Heart left ventricle (tissue), 16 donors: ENCODE data around the gene ELMOD1. TPM values are rescaled to one million over a fixed set of nuclear protein-coding genes. Genes with fewer than 3 reads are reported as not detected.

ENCODE experiments used
- ATAC-seq, 4 donors: fragments of 200-7000 bp; cut with Tn5 transposase; one replicate each; pipeline ENCODE4 v1.9.1; 2020 to 2022; ENCODE audit warnings: moderate library complexity in 4 of 4, mild to moderate bottlenecking in 3 of 4, moderate number of reproducible peaks in 1 of 4
- DNase-seq, 5 donors: peaks; one replicate each; pipeline ENCODE4 v3.0.0-alpha.2; 2020
- H3K27ac ChIP-seq, 12 donors: fragments of 200-600 bp; sonication (generic) in 4 of 12; one replicate each; pipeline versions ENCODE4 v1.5.0 to v1.8.0; 2016 to 2022; ENCODE audit warnings: mild to moderate bottlenecking in 2 of 12
- H3K27me3 ChIP-seq, 9 donors: fragments of 200-600 bp; sonication (generic) in 2 of 9; one replicate each; pipeline versions ENCODE4 v1.5.1 to v1.8.0; 2016 to 2022; ENCODE audit warnings: mild to moderate bottlenecking in 3 of 9
- H3K36me3 ChIP-seq, 9 donors: fragments of 200-600 bp; sonication (generic) in 2 of 9; one replicate each; pipeline versions ENCODE4 v1.5.0 to v1.8.0; 2018 to 2022; ENCODE audit warnings: mild to moderate bottlenecking in 2 of 9
- H3K4me1 ChIP-seq, 12 donors: fragments of 200-600 bp; sonication (generic) in 4 of 12; one replicate each; pipeline versions ENCODE4 v1.5.0 to v1.8.0; 2016 to 2022; ENCODE audit warnings: mild to moderate bottlenecking in 3 of 12
- H3K4me3 ChIP-seq, 12 donors: fragments of 200-600 bp; sonication (generic) in 4 of 12; one replicate each; pipeline versions ENCODE4 v1.5.0 to v1.8.0; 2017 to 2022; ENCODE audit warnings: mild to moderate bottlenecking in 9 of 12, moderate library complexity in 4 of 12
- H3K9me3 ChIP-seq, 12 donors: fragments of 200-600 bp; sonication (generic) in 4 of 12; one replicate each; pipeline versions ENCODE4 v1.5.0 to v1.8.0; 2016 to 2022; ENCODE audit warnings: mild to moderate bottlenecking in 1 of 12
- POLR2A ChIP-seq, 2 donors: fragments of 450-650 bp; IDR thresholded peaks; one replicate each; pipeline ENCODE4 v1.6.1; 2017; ENCODE audit warnings: antibody characterized with exemption in 2 of 2, mild to moderate bottlenecking in 2 of 2, moderate library complexity in 2 of 2
- WGBS, 4 donors: extraction: QIAGEN DNeasy Blood & Tissue Kit in 2 of 4; methylation state at CpG; one replicate each; pipeline versions ENCODE4 v1.1.5 to v1.1.7; 2013 to 2018; 5-methylcytosine and 5-hydroxymethylcytosine counted together
- intact Hi-C, 10 donors: fragments of 100-400 bp; cut with DNase I; formaldehyde crosslinking; loops; one replicate each; pipeline versions ENCODE4 v1.11.1 to v1.14.2; 2022
- polyA plus RNA-seq, 2 donors: library from polyadenylated mRNA; stranded (reverse); fragments of 200-250 nt; gene quantifications; one replicate each; pipeline ENCODE4 v1.2.3, GENCODE V29; 2013
- total RNA-seq, 9 donors: library from RNA; depleted of rRNA in 2 of 9; stranded (reverse); fragments of >200 nt in 2 of 9; fragmentation: NEBNext Ultra II Directional in 3 of 9; extraction: Animal tissue kit (Norgen Biotek cat#: 25700) in 3 of 9; gene quantifications; one replicate each; pipeline versions ENCODE4 v1.1.0 to v1.2.4, GENCODE V29; 2016 to 2023
- TF ChIP-seq, protein P1 (sequence below), 12 donors: fragments of 200-600 bp; sonication (generic) in 4 of 12; IDR thresholded peaks; one replicate each; pipeline versions ENCODE4 v1.5.0 to v1.8.0; 2018 to 2022; ENCODE audit warnings: antibody characterized with exemption in 12 of 12, mild to moderate bottlenecking in 5 of 12
- donor health status: ischemic (EF 13 %, LVEDD 7.1; RV severe dilation, severe dysfunction).
- donor health status: healthy with polysubstance abuse.
- donor health status: DM: no; HTN: yes; CAD: no.
- donor health status: DM: no; HTN: no; CAD: no.
- donor health status: ischemic (EF 25% LVEDD 6.9; RV normal size, moderate dysfunction).
- donor health status: ischemic (EF 25% LVEDD 5.7; RV mildly dilated, moderate dysfunction).
- donor health status: healthy.
- donor health status: DM: yes; HTN: yes; CAD: no.
- donor health status: ischemic (EF 35%, LVEDD 5.7; RV mildly dilated, moderate dysfunction).
- donor health status: nonischemic (EF 11% LVEDD 7.7; RV severe dilation, severe dysfunction).
- donor health status: DM: yes; HTN: yes; CAD: no.
- donor health status: PGD.
- donor health status: ischemic (EF 29% LVEDD 5.4; RV normal size, mild dysfunction).
- donor health status: nonischemic (EF 23%, LVEDD 6.1; RV moderate dilation, normal function).

ELMOD1 gene
- total and polyA plus RNA-seq, 11 donors = 0.12 to 0.75 (median 0.30) TPM; not detected in 2

- peak in 1 of 4 donors; percentile 50 for ATAC-seq
- H3K36me3 ChIP-seq = peaks cover 0 to 71% (median 45%) of the 10 kb centered on the region in 9 donors
- no peaks in the 10 kb centered on the region for H3K4me1 ChIP-seq
- H3K27me3 ChIP-seq = no peaks in the 10 kb centered on the region
- WGBS, 4 donors = 66 to 81% (median 75%) methylated on average over 6 of the region's 6 CpGs
- no peak for DNase-seq
- H3K27ac ChIP-seq = no peak overlapping the region
- no peaks in the 10 kb centered on the region for H3K9me3 ChIP-seq
- no peak overlapping the region for H3K4me3 ChIP-seq
- TF ChIP-seq, protein P1, sequence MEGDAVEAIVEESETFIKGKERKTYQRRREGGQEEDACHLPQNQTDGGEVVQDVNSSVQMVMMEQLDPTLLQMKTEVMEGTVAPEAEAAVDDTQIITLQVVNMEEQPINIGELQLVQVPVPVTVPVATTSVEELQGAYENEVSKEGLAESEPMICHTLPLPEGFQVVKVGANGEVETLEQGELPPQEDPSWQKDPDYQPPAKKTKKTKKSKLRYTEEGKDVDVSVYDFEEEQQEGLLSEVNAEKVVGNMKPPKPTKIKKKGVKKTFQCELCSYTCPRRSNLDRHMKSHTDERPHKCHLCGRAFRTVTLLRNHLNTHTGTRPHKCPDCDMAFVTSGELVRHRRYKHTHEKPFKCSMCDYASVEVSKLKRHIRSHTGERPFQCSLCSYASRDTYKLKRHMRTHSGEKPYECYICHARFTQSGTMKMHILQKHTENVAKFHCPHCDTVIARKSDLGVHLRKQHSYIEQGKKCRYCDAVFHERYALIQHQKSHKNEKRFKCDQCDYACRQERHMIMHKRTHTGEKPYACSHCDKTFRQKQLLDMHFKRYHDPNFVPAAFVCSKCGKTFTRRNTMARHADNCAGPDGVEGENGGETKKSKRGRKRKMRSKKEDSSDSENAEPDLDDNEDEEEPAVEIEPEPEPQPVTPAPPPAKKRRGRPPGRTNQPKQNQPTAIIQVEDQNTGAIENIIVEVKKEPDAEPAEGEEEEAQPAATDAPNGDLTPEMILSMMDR (IDR thresholded peaks at IDR 0.05) = peak; percentile 67 to 91 (median 85)
- TF ChIP-seq POLR2A (IDR thresholded peaks at IDR 0.05) = no peak
- intact Hi-C loops = loop anchor here in 2 of 10 donors (2.0 to 10.0 kb wide), 2 partner anchors 221 to 225 kb away; no protein-coding TSS in a partner anchor
Observed at GRCh38 chr11:107549253-107549953, 41.5 kb upstream of the ELMOD1 start.

DNA sequence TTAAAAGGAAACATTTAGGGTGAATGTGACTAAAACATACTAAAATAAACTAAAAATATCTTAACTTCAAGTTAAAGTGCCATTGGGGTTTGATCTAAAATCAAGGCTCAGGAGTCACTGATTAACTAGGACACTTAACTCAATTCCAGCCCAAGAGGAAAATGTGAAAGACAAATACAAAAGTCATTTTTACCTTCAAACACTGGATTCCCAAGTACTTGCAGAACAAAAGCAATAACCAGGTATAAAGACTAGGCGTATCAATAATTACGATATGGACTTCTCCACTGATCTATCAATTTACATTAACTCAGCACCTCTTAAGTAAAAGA lies 41.0 kb upstream of the ELMOD1 start:
- H3K4me3 ChIP-seq = no peak overlapping the region
- no peaks in the 10 kb centered on the region for H3K4me1 ChIP-seq
- intact Hi-C loops = loop anchor here in 2 of 10 donors (2.0 to 10.0 kb wide), 2 partner anchors 221 to 225 kb away; no protein-coding TSS in a partner anchor
- H3K36me3 ChIP-seq = peaks cover 0 to 76% (median 50%) of the 10 kb centered on the region in 9 donors
- no peak overlapping the region for H3K27ac ChIP-seq
- no peaks in the 10 kb centered on the region for H3K9me3 ChIP-seq
- 94 to 97% (median 96%) methylated on average over 2 of the region's 2 CpGs for WGBS, 4 donors
- DNase-seq (no peak), ATAC-seq (no peak)
- no peaks in the 10 kb centered on the region for H3K27me3 ChIP-seq
- TF ChIP-seq POLR2A (IDR thresholded peaks at IDR 0.05) = no peak
- TF ChIP-seq, protein P1 (IDR thresholded peaks at IDR 0.05) = no peak

GRCh38 chr11:107550304-107550703 lies 40.6 kb upstream of the ELMOD1 start:
- Histone ChIP-seq H3K27ac (no peak overlapping the region), H3K4me3 (no peak overlapping the region), H3K36me3 (peaks cover 0 to 79% (median 54%) of the 10 kb centered on the region in 9 donors), H3K27me3 (no peaks in the 10 kb centered on the region), H3K9me3 (no peaks in the 10 kb centered on the region), H3K4me1 (no peaks in the 10 kb centered on the region)
- TF ChIP-seq POLR2A (IDR thresholded peaks at IDR 0.05) = no peak
- TF ChIP-seq, protein P1 (IDR thresholded peaks at IDR 0.05) = no peak
- ATAC-seq = no peak
- no peak for DNase-seq
- intact Hi-C loops = no loop called here
- WGBS, 4 donors = 84 to 90% (median 89%) methylated on average over 4 of the region's 4 CpGs

GRCh38 chr11:107561688-107562087 lies 29.3 kb upstream of the ELMOD1 start:
- H3K4me3 ChIP-seq = no peak overlapping the region
- ATAC-seq (no peak), DNase-seq (no peak)
- no peaks in the 10 kb centered on the region for H3K9me3 ChIP-seq
- intact Hi-C loops = loop anchor here in 3 of 10 donors (5.0 kb wide), 2 partner anchors 126 to 131 kb away; no protein-coding TSS in a partner anchor
- peaks cover 0 to 38% (median 23%) of the 10 kb centered on the region in 9 donors for H3K36me3 ChIP-seq
- H3K27ac ChIP-seq = no peak overlapping the region
- H3K27me3 ChIP-seq = no peaks in the 10 kb centered on the region
- peaks cover 0 to 29% (median 21%) of the 10 kb centered on the region in 12 donors for H3K4me1 ChIP-seq
- TF ChIP-seq, protein P1 (IDR thresholded peaks at IDR 0.05) = no peak
- no peak for TF ChIP-seq POLR2A (IDR thresholded peaks at IDR 0.05)
